K562 (cell line): ENCODE measurements around the gene ERMN.

Source experiments
- BDP1 ChIP-seq: IDR thresholded peaks from 3 replicates; pipeline ENCODE4 v1.6.1; 2011; ENCODE audit not compliant: insufficient read length, insufficient read depth
- CBX5 ChIP-seq: IDR thresholded peaks from 2 replicates; pipeline ENCODE4 v1.6.1; 2014; ENCODE audit warnings: low read depth, borderline replicate concordance
- FOSL1 ChIP-seq: fragments of 200-800 bp; sonication (Bioruptor generic); conservative IDR thresholded peaks from 2 replicates; pipeline ENCODE4 v1.6.1; 2016; ENCODE audit warnings: missing genetic modification characterization, missing compliant biosample characterization
- MAFK ChIP-seq: IDR thresholded peaks from 2 replicates; pipeline ENCODE4 v1.6.1; 2011; ENCODE audit warnings: low read length, improper control_type of control experiment
- REST ChIP-seq, 2 experiments: fragments of 450-650 bp; formaldehyde crosslinking in 1 of 2; IDR thresholded peaks; 2 replicates each; pipeline versions ENCODE4 v1.4.0 to v1.6.1; 2014 to 2020; ENCODE audit warnings: mild to moderate bottlenecking in 2 of 2, borderline replicate concordance in 1 of 2, low read depth in 1 of 2
- SAP30 ChIP-seq: fragments of 200-600 bp; sonication (generic); IDR thresholded peaks from 2 replicates; pipeline ENCODE4 v1.6.1; 2012; ENCODE audit warnings: borderline replicate concordance, low read depth, mild to moderate bottlenecking, moderate library complexity, low read length, control low read depth, inconsistent platforms; ENCODE audit not compliant: insufficient read depth, poor library complexity, severe bottlenecking
- SP1 ChIP-seq: sonication (generic); formaldehyde crosslinking; IDR thresholded peaks from 2 replicates; pipeline ENCODE4 v1.8.1; 2022; ENCODE audit warnings: mild to moderate bottlenecking, missing genetic modification reagents
- YBX1 ChIP-seq: fragments of 450-650 bp; IDR thresholded peaks from 2 replicates; pipeline ENCODE4 v1.7.1; 2016; ENCODE audit warnings: mild to moderate bottlenecking
- ZBTB40 ChIP-seq, 2 experiments: fragments of 450-650 bp in 1 of 2; sonication (generic) in 1 of 2; formaldehyde crosslinking in 1 of 2; IDR thresholded peaks; 2 replicates each; pipeline versions ENCODE4 v1.7.1 to v1.9.0; 2016 to 2022; ENCODE audit warnings: inconsistent platforms in 1 of 2, mild to moderate bottlenecking in 1 of 2, missing genetic modification reagents in 1 of 2
- ZNF274 ChIP-seq: IDR thresholded peaks from 2 replicates; pipeline ENCODE4 v1.6.1; 2011; ENCODE audit warnings: low read depth, mild to moderate bottlenecking, low read length, moderate library complexity, borderline replicate concordance
- TF ChIP-seq, protein P1 (sequence below), 3 experiments: IDR thresholded peaks in 2 of 3; conservative IDR thresholded peaks in 1 of 3; 2 replicates each; pipeline ENCODE4 v1.5.1; 2011 to 2012; ENCODE audit warnings: low read length in 3 of 3, mild to moderate bottlenecking in 3 of 3, control low read depth in 2 of 3, improper control_type of control experiment in 1 of 3, inconsistent platforms in 1 of 3, low read depth in 1 of 3, mixed read lengths in 1 of 3, moderate library complexity in 1 of 3; ENCODE audit not compliant: insufficient read depth in 2 of 3

GRCh38 chr2:157307021-157307420 is 18.6 kb downstream of the ERMN start:
- TF ChIP-seq SAP30 (no peak), FOSL1 (no peak), CBX5 (no peak), YBX1 (no peak), MAFK (no peak), ZNF274 (no peak), BDP1 (no peak), REST (IDR thresholded peaks at IDR 0.05; ENCODE audit: borderline replicate concordance) (no peak), REST (CRISPR knock-in tag; IDR thresholded peaks at IDR 0.05; ENCODE audit: low read depth) (no peak), ZBTB40 (IDR thresholded peaks at IDR 0.05) (no peak), ZBTB40 (CRISPR knock-in tag; IDR thresholded peaks at IDR 0.05) (no peak), SP1 (CRISPR knock-in tag) (no peak)
- TF ChIP-seq, protein P1, sequence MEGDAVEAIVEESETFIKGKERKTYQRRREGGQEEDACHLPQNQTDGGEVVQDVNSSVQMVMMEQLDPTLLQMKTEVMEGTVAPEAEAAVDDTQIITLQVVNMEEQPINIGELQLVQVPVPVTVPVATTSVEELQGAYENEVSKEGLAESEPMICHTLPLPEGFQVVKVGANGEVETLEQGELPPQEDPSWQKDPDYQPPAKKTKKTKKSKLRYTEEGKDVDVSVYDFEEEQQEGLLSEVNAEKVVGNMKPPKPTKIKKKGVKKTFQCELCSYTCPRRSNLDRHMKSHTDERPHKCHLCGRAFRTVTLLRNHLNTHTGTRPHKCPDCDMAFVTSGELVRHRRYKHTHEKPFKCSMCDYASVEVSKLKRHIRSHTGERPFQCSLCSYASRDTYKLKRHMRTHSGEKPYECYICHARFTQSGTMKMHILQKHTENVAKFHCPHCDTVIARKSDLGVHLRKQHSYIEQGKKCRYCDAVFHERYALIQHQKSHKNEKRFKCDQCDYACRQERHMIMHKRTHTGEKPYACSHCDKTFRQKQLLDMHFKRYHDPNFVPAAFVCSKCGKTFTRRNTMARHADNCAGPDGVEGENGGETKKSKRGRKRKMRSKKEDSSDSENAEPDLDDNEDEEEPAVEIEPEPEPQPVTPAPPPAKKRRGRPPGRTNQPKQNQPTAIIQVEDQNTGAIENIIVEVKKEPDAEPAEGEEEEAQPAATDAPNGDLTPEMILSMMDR (IDR thresholded peaks at IDR 0.05 in 2 of 3, conservative IDR thresholded peaks at IDR 0.05 in 1 of 3; ENCODE audit: insufficient read depth in 2 of 3, low read depth in 1 of 3, low read length in 3 of 3), result peak in 2 of 3 experiments; percentile 15 to 16; a peak in 1 of 6 replicates
